NCI-H526 treated with DMSO at 0.1 percent for 48 hours (cell line): Measurements from ENCODE around the gene GSAP.

Source experiments
- DNase-seq: peaks from one replicate; lab custom pipeline; 2025; lab: John Stamatoyannopoulos, UW

Gene GSAP

DNA sequence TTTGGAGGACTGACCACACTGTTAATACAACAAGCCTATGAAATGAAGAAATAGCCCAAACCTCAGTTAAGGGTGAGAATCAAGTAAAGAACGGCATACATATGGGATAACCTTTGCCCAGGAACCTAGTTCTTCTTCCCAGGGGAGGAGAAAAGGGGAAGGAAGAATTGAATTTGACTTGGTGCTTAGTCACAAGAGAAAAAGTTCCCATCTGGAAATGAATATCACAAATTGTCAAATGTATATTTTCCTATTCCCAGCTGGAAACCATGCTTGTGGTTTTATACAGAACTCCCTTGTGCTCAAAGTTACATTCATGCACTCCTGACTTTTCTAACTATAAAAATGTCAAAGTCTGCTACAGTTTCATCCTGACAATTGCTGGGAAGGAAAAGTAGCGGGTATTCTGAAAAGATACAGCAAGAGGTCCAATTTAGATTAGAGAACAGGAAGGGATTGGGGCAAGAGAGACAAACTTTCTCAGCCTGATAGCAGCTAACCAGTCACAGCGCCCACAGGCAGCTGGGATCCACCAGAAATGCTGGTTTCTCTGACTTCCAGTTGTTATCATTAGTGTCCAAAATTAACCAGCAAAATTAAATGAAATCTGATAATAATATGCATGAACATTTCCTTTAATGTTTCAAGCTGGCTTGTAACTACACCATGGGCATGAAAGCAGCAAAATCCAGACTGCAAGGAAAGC, 18.6 kb upstream of the GSAP start:
- no peak for DNase-seq

DNA sequence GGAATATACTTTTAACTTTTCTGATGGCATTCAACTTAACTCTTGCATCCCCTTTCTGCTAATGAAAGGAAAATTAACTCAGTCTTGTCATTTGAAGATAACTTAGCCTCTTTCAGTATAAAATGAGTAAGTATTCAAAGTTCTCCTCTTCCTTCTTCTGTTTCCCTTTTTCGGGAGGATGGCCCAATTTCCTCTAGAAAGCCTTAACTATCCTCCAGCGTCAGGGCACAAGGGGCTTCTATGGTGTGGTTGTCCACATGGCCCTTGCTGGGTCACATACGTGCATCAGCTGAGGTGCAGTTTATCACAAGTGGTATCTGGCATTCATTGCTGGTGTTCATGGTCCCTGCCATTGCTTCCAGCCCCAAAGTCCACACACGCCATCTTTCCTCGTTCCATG, 17.8 kb upstream of the GSAP start:
- no peak for DNase-seq

DNA sequence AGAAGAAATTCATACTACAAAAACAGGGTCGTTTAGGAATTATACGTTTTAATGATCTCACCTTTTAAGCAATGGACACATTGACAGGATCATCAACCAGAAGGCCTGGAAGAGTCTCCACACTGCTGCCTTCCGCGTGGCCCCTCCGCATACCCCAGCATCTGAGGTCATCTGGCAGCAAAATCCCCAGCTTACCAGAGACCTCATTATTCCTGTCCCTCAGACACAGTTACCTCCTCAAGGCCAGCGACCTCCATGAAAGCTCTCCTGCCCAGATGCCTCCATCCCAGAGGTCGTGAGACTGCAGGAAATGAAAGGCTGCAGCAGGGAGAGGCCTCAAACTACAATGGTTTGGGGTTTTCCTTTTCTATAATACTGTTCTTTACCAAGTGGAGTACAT, 14.8 kb upstream of the GSAP start:
- DNase-seq = no peak

DNA sequence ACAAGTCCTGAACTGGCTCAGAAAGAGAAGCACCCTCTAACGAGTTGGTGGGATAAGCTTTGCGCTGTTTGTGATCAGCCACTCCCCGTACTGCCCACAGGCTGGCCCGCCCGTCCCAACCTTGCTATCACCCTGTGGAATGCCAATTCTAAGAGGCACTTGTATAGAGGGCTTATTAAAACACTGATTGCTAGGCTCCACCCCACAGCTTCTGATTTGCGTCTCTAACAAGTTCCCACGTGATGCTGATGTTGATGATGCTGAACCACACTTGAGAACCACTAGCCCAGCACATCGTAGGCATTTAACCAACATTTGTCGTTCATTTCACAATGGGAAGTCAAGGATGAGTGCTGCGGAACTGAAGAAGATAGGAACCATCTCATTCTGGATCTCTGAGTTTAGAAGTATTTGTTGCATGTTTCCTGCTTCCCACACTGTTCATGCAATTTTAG, 12.7 kb upstream of the GSAP start:
- DNase-seq = no peak

DNA sequence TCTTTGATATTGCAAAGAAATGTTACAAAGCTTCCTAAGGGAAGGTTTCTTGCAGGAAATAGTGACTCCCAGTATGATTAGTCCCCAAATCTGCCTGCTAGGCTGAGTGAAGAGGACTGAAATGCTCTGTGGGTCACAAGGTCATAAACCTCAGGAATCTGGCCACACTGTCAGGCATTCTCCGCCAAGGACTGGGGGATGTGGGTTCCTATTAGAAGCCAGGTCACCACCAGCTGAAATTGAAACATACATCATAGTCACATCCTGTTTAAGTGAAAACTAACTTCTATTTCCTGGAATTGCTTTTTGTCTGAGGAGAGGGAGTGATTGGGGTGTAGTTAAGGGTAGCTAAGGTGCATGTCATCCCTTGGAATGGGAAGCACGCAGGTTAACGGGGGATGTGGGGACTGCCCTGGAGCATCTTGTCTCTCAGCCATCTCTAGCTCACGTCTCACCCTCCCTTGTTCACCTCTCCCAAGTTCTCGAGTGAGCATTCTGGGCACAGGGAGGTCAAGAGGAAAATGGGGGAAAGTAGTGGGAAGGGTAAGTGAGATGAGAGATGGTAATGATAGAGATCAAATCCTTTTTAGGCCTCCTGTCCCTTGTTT, 12.0 kb upstream of the GSAP start:
- no peak for DNase-seq

DNA sequence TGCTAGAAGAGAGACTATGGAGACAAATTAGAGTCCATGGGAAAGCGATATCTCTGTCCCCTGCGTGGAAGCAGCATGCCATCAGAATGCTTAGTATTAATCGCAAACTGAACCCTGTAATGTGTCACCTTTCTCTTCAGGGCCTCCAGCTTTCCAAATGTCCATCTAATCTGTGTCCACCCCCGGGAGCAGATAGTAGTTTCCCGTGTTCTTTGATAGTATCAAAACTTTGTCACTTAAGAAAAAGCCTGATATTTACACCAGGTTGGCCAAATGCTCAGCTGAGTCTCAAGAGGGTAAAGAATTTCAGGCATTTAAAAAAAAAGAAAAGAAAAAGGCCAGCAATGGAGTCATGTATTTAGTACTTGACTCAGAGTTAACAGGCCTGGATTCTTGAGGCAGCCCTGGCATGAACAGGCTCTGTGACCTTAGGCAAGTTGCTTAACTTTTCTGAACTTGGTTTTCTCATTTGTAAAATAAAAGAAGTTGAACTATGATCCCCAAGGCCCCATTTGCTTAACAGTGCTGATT, 10.4 kb upstream of the GSAP start:
- no peak for DNase-seq

DNA sequence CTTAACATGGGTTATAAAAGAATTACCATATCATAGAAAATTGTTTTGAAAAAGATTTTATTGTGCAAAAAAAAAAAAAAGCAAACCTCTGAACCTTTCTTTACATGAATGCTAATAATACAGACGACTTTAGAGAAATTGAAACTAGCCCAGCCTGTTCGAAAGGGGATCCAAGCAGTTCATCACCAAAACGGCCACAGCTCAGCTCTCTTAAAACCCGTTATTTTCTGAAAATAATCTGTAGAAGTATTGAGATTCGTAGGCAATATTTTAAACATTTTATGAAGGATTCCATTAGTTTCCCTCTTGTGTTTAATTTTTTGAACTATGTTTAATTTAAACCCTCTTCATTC, 9.9 kb upstream of the GSAP start:
- no peak for DNase-seq

DNA sequence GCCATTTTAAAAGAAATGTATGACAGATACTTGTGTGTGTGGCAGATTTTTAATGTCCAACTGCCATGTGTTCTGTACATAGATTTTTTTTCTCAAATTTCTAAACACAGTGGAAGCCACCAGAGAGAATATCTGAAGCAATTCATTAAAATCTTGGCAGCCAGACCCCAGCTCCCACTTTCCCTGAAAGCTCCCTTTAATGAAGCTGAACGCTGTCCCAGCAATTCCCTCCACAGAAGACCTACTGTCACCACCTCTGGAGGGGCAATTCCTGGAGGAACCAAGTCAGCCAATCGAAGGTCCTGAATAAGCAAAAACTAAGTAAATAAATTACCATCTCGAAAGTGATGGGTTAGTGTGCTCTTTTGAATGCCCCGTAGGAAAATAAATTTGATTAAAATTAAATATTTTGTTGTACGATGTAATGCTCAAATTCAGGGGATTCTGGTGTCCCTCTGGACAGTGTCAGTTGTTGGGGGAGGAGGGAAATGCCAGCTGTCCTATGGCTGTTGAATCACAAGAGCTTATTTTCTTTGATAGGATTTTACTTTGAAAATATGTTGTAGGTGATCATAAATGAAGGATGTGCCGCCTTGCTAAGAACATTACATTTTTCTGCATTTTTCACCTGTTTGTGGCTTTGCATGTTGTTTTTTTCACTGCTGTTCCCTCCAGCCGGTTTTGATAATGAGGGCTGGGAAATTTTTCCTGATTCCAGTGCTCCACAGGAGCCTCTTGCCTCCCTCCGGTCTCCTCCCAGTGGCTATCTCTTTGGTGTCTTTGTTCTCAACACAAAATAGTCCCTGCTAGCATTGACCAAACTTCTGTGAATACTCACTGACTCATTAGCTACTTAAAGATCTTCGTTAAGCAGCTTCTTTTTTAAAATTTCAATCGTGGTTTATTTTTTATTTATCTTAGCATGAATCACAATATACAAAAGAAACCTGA, 9.2 kb upstream of the GSAP start:
- DNase-seq = no peak

DNA sequence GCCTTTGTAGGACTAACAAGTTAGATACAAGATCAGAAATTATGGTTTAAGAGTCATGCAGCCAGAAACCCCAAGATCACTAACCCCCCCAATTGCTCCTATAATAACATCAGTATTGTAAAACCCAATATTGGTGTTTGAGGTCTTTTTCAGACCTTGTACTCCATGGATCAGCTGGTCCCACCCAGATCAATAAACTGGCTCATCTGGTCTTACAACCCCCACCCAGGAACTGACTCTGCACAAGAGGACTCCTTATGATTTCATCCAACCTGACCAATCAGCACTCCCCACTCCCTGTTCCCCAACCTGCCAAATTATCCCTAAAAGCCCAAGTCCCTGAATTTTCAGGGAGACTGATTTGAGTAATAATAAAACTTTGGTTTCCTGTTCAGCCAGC, 6.4 kb upstream of the GSAP start:
- DNase-seq = no peak

DNA sequence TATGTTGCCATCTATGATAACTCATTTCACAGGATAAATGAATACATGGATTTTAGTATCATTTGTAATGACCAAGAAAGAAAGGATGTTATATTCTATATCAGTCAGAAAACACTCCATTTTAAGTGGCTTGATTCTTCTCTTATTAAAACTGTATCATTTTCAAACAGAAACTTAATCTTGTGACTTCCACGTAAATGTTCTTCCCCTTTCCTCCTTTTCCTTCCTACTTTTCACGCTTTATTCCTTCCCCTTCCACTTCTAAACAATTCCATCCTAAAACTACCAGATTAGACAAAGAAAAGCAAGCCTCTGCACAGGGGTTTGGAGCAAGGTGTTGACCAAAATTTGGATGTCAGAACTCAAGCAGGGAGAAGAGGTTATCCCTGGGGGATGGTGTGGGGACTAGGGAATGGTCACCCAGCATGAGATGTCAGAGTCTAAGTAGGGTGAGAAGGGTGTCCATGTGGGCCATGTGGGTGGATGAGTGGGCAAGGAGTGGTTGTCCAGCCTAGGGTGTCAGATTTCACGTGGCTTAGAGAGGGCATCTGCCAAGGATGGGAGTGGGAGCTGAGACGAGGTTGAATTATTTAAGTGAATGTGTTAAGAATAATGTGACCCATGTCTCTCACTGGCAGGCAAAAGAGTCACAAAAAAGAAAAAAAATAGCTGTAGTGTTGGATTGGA, 5.0 kb upstream of the GSAP start:
- no peak for DNase-seq

DNA sequence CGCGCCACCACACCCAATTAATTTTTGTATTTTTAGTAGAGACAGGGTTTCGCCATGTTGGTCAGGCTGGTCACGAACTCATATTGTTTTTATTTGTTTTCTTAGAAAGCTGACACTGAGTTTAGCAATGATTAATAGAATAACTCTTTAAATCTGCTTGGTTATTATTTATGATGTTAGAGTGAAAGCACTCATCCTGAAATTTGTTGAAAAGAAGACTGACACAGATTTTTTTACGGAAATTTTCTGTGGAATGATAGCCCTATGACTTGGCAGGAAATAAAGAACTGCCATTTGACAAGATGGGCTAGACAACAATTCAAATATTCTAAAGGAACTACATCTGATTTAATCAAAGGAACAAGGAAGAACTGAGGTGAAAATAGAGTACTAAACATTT, 4.3 kb upstream of the GSAP start:
- no peak for DNase-seq

DNA sequence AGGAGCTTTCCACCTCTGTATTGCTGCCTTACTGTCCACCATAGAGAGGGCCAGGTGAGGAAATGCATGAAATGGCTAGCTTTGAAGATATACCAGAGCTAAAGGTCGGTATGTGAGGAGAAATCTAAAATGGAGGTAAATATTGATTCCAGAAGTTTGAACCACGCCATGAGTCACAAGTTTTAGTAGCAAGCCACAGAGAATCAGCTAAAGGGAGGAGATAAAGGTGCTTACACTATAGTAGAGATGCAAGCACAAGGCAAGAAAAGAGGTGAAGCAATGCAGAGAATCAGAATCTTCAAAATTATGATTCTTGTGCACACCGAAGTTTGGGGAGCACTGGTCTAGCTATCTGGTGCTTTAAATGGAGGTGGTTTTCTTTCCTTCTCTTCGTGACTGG, 3.0 kb upstream of the GSAP start:
- DNase-seq = no peak

DNA sequence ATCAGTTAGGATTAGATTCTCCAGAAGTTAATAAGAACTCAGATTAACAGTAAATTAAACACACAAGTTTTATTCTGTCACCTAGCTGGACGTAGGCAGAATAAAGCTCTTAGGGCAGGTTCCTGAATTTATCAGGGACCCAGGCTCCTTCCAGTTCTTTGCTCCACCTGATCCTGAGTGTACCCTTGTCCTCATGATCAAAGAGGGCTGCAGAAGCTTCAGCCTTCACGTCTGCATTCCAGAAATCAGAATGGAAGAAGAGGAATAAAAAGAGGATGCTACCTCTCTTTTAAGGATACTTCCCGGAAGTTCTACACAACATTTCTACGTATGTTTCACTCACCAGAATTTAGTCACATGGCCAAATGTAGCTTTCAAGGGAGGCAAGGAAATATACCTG, 1.7 kb upstream of the GSAP start:
- DNase-seq = no peak

DNA sequence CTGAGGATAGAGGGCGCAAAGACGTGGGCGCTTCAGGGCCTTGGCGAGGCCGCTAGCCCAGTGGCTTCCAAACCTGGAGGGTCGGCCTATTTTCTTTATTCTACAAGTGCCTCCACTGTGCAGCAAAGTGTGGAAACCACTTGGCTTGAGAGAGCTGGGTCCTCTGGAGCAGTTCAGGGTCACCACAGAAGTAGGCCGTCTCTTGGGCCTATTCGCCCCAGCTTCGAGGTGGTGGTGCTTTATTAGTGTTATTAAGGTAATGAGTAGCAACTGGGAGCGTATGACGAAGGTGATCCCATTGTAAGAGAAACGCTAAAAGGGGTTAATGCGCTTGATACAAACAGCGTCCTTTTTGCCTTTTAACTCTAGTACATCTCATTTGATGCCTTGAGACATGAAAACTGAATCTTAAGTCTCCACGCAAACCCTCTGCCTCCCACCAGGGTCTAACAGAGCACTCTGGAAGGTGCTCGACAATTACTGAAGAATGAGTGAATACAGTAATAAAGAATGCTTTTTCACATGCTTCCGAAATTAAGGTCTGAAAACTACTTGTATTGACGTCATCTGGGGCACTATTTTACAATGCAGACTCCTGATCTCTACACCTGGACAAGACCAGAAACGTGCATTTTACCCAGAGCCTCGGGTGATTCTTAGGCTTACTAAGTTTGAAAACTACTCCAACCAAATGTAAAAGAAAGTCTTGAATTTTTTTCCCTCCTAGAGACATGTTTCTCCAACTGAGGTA, 647 bp upstream of the GSAP start:
- no peak for DNase-seq

DNA sequence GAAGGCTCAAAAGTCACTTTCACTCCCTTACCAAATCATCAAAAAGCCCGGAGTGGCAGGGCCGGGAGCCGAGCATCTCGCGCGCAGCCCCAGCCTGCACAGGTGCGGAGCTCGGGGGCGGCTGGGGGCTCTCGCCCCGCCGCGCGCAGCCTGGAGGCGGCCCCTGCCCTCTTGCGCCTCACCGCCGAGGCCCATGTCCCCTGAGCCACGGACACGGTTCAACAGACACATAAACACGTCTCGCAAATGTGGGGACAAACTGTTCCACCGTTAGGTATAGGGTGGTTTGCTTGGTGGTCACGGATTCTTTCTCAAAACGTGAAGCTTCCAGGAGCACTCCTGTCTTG, 700 bp downstream of the GSAP start:
- DNase-seq = no peak

DNA sequence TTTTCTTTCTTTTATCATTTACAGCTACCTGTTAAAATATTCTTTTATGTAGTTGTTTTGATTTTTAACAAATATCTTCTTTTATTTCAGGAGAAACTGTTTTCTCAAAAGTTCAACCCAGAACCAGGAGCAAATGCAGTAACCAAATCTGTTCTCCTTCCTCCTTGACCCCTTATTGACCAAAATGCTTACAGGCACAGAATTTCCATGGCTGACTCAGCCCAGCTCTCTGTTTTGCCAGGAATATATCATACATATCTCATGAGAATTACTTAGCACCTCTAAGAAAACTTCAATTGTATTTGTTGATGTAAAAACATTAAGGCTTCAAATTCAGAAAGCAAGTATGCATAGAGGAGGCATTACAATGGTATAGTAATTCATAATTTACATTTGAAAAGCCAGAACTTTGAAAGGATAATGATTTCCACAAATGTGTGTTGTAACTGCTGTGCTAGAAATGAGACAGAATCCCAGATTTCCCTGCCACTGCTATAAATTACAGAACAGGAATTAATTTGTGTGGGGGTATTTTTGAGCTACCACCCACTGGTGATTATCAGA, 2.2 kb downstream of the GSAP start:
- DNase-seq = no peak

DNA sequence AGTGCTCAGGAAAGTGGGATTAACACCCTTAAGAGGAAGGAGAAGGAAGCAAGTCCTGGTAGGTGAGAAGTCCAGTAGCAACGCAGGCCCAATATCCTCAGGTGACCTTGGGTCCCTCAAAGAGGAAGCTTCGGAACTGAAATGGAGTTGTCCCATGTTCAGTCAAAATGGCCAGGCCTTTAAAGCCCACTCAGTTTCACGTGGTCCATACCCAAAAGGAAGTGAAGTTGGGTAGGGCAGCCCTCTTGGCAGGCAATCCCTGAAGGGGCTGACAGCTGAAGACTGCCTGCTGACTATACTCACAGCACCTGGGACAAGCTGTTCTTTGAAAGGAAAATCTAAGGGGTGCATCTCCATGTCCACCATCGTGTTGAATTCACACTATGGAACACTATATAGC, 3.0 kb downstream of the GSAP start:
- no peak for DNase-seq

DNA sequence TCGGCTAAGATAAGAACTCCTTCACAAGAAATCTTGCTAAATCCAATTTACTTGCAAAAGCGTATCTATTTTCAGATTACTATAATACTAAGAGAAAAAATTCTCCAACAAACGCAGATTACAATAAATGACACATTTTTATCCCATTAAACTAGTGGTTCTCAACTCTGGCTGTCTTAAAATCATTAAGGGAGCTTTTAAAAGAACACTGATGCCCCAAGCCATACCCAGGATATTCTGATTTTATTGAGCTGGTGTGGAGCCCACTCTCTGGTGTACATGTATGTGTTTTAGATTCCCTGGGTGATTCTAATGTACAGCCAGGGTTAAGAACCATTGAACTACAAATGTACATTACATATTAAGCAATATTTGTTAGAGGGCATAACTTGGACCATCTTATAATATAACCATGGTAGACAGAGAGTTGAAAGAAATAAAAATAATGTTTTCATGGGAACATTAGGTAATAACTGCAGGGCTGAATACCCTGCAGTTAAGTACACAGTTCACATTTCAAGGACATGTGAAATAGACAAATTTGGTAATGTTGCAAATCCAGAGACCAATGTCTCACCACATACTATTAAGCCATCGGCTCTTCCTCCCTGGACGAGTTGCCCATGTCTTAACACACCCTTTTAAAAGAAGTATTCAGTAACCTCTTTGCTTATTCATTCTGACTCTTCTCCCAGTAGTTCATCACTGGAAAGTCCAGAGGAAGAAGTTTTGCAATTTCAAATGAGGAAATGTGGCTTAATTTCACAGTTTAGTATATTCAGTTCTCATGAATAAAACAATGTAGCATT, 6.2 kb downstream of the GSAP start:
- DNase-seq = no peak

DNA sequence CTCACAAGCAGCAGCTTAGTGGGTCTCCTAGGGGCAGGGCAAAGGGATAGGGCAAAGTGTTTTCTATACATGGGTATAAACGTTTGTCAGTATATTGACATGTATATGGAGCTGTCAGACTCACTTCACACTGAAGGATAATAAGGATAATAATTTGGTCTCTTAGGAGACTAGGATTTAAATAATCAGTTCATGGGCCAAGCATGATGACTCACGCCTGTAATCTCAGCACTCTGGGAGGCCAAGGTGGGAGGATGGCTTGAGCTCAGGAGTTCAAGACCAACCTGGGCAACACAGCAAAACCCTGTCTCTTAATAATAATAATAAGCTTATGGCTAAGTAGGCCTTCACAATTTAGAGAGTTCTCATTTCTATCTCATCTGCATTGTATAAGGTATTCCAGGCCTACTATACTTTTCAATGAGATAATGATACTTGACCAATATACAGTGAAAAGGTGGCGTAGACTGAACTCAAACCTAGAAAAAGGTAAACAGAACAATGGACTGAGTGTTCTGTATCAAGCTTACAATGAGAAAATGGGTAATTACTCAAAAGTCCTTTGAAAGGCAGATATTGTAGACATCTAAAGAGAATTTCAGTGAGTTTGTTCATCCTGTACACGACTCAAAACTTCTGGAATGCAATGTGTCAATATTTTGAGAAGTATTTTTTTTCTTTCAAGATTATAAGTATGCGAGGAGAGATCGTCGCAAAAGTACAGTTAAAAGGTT, 7.0 kb downstream of the GSAP start:
- DNase-seq = no peak

DNA sequence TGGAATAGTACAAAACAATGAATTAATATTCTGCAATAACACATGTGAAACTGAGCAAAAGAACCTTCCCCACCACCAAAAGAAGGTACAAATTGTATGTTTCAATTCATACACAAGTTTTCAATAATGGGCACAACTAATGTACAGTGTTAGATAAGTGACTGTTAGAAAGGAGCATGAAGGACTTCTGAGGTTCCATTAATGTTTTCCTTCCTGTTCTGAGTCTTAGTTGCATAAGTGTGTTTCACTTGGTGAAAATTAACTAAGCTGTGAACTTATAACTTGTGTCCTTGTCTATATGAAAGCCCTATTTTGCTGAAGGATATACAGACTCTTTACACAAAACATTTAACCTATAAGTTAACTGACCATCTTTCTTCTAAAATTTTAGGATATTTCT, 8.2 kb downstream of the GSAP start:
- DNase-seq = no peak
